T-helper 1 cell treated with Interleukin-12 subunit alpha and Interleukin-12 subunit beta and Interleukin-4 antibody, amounts not matched to agents 30 μg/mL and 1 μg/mL, for 36 hours (primary cell): Measurements from ENCODE around the gene TNC.

Experiments used
- H3K27ac Mint-ChIP-seq: one replicate; pipeline ENCODE4 v1.8.0; 2021; ENCODE audit warnings: mild to moderate bottlenecking, mixed read lengths
- H3K27me3 Mint-ChIP-seq: one replicate; pipeline ENCODE4 v1.8.0; 2021; ENCODE audit warnings: low read depth, mixed read lengths
- H3K36me3 Mint-ChIP-seq: one replicate; pipeline ENCODE4 v1.8.0; 2021; ENCODE audit warnings: low read depth, mixed read lengths
- H3K4me1 Mint-ChIP-seq: one replicate; pipeline ENCODE4 v1.8.0; 2021; ENCODE audit warnings: low read depth, mixed read lengths
- H3K4me3 Mint-ChIP-seq: one replicate; pipeline ENCODE4 v1.8.0; 2021; ENCODE audit warnings: mild to moderate bottlenecking, moderate library complexity, mixed read lengths
- H3K9me3 Mint-ChIP-seq: one replicate; pipeline ENCODE4 v1.8.0; 2021; ENCODE audit warnings: mixed read lengths

Gene TNC

DNA sequence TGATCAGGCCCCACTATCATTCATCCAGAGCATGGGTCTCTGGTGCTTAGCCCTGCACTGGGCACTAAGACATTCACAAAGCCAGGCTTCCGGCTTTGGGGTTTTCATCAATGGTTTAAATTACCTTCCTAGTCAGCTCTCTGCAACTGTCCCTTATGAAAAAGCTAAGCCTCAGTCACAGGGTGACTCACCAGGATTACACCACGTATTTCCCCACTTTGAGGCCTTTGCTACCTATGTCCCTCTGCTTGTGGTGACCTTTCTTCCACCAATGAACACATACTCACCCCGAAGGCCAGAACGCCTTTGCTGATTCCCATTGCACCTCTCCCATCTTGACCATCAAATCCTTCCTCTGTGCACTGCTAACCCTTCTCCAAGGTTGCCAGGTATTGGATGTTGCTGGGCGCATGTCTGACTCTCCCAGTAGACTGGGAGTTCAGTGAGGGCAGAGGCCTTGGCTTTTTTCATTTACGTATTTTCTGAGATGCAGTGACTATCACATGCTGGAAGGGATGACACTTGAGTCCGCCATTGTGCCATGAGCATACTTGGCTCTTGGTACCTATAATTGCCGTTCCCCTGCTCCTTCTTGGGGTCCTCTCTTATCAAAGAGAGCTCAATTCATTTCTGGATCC, 128.9 kb downstream of the TNC start:
- Mint-ChIP-seq H3K4me3 (peak overlapping the region; percentile 71), H3K27ac (peak overlapping the region; percentile 93)

DNA sequence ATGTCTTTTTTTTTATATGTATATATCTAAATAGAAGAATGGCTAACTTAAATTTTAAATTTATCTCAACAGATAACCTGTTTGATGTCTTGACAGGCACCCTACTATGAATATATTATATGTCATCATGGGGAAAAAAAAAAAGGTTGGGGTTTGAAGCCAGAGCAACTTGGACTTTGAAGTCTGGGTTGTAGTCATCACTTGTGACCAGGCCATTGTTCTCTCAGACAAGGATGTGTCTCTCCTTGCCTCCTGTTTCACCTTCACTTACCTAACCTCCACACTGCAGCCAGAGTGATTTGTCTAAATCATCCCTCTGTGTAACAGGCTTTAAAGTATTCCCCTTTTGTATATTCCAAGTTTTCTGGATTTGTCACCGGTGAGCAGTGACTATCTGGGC, 130.8 kb downstream of the TNC start:
- Mint-ChIP-seq H3K27me3 (no peaks in the 10 kb centered on the region), H3K4me3 (no peak overlapping the region), H3K36me3 (peaks cover 5% of the 10 kb centered on the region), H3K9me3 (peaks cover 4% of the 10 kb centered on the region), H3K4me1 (peaks cover 48% of the 10 kb centered on the region), H3K27ac (peak overlapping the region; percentile 65)

More for the DNA sequence above, 128.9 kb downstream of the TNC start:
- no peaks in the 10 kb centered on the region for H3K27me3 Mint-ChIP-seq
- H3K36me3 Mint-ChIP-seq: peaks cover 14% of the 10 kb centered on the region
- peaks cover 64% of the 10 kb centered on the region for H3K4me1 Mint-ChIP-seq
- no peaks in the 10 kb centered on the region for H3K9me3 Mint-ChIP-seq

DNA sequence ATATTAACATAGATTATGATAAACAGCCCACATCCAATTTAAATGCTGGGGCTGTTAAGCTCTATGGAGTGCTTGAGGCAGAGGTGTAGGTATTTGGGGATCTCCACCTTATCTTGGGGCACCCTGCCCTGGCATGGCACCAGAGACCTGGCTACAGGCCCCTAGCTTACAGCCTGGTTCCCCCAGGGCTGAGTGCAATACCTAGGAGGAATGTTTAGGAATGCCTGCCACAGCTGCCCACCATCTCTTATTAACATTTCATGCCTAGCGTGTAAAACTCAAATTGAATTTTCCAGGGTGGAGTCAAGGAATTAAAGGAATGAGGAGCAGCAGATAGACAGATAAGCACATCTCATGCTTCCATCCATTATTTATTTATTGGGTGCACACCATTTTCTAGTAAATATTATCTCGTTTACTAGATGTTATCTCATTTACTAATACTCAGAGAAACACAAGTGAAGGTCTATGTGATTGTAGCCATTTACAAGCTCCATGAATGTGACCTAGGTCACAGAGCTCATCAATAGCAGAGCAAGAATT, 131.9 kb downstream of the TNC start:
- Mint-ChIP-seq H3K4me1 (peaks cover 39% of the 10 kb centered on the region), H3K4me3 (no peak overlapping the region), H3K36me3 (peaks cover 4% of the 10 kb centered on the region), H3K27ac (no peak overlapping the region), H3K9me3 (peaks cover 4% of the 10 kb centered on the region), H3K27me3 (no peaks in the 10 kb centered on the region)

DNA sequence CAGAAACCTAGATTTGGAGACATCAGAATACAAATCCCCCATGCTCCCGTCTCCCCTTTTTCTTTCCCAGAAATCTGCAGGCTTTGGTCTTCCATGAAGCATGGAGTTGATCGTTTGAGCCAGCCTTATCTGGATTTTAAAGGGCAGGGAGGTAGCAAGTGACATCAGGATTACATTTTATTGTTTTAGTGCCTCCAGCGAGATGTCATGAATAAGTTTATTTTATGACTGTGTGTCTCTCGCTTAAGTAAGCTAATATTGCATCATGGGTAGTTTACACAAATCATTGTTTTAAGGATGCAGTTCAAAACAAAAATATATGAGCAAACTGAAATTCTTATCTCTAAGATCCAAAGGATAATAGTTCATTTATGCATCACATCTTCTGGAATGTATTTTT, 136.9 kb downstream of the TNC start:
- no peak overlapping the region for H3K4me3 Mint-ChIP-seq
- peaks cover 2% of the 10 kb centered on the region for H3K4me1 Mint-ChIP-seq
- H3K27ac Mint-ChIP-seq: no peak overlapping the region
- no peaks in the 10 kb centered on the region for H3K27me3 Mint-ChIP-seq
- H3K36me3 Mint-ChIP-seq: peaks cover 26% of the 10 kb centered on the region
- H3K9me3 Mint-ChIP-seq: peaks cover 17% of the 10 kb centered on the region

DNA sequence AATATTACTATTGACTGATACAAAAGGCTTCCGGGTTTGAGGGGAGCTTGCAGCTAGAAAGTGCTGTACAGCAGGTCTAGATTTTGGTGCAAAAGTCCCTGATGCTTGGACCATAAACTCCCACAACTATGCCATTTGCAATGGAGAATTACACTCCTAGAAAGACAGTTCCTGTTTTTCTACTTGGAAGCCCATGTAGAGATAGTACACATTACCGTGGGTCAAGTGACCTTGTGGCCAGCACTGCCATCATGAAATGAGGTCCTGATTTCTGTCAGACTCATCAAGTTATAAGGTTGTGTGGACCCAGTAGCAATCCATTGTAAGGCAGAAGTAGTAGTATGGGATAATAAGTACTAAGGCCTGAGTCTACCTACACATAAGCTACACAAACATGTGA, 144.7 kb downstream of the TNC start:
- peaks cover 17% of the 10 kb centered on the region for H3K4me1 Mint-ChIP-seq
- no peak overlapping the region for H3K4me3 Mint-ChIP-seq
- peaks cover 15% of the 10 kb centered on the region for H3K9me3 Mint-ChIP-seq
- no peaks in the 10 kb centered on the region for H3K27me3 Mint-ChIP-seq
- peaks cover 23% of the 10 kb centered on the region for H3K36me3 Mint-ChIP-seq
- no peak overlapping the region for H3K27ac Mint-ChIP-seq

DNA sequence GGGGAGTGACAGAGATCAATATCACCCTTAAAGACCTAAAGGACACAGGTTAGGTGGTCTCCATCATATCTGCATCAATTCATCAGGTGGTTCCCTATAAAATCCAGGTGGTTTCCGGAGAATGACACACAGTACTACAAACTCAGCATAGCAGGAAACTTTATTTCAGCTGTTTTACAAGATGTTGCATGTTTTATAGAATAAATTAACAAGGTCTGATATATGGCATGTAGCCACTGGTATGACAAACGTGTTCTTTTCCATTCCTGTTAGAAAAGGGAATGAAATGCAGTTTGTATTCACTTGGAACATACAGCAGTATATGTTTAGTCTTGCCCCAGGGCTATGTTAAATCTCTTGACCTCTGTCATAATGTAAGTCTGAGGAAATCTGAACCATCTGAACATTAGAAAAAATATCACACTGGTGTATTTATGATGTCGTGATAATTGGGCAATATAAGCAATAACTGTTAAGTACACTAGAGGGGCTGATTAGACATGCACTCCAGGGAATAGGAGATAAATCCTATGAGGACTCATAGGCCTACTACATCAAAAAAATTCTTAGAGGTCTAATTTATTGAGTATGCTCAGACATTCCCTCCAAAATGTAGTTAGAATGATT, 145.3 kb downstream of the TNC start:
- peaks cover 16% of the 10 kb centered on the region for H3K9me3 Mint-ChIP-seq
- H3K36me3 Mint-ChIP-seq: peaks cover 23% of the 10 kb centered on the region
- no peak overlapping the region for H3K27ac Mint-ChIP-seq
- H3K4me3 Mint-ChIP-seq: no peak overlapping the region
- H3K27me3 Mint-ChIP-seq: no peaks in the 10 kb centered on the region
- H3K4me1 Mint-ChIP-seq: peaks cover 22% of the 10 kb centered on the region
